GM13977 (cell line): Measurements from ENCODE around the gene CHCHD10.

Experiments
- DNase-seq: peaks from one replicate; pipeline ENCODE4 v3.0.0; 2012; ENCODE audit warnings: low spot score
- in situ Hi-C: fragments of 300-500 bp; cut with MboI; formaldehyde crosslinking; loops from one replicate; pipeline ENCODE4 v1.12.0; 2022; ENCODE audit warnings: low sequenced_read_pairs, low pct_unique_long_range_greater_than_20kb, mixed read lengths, inconsistent platforms; ENCODE audit not compliant: unreplicated experiment
- TF ChIP-seq, protein P1 (sequence below): IDR thresholded peaks from 2 replicates; pipeline ENCODE4 v1.5.1; 2012; ENCODE audit warnings: mild to moderate bottlenecking, control low read depth; ENCODE audit not compliant: insufficient read depth; ENCODE audit errors: extremely low read depth, missing control alignments

Gene CHCHD10

DNA sequence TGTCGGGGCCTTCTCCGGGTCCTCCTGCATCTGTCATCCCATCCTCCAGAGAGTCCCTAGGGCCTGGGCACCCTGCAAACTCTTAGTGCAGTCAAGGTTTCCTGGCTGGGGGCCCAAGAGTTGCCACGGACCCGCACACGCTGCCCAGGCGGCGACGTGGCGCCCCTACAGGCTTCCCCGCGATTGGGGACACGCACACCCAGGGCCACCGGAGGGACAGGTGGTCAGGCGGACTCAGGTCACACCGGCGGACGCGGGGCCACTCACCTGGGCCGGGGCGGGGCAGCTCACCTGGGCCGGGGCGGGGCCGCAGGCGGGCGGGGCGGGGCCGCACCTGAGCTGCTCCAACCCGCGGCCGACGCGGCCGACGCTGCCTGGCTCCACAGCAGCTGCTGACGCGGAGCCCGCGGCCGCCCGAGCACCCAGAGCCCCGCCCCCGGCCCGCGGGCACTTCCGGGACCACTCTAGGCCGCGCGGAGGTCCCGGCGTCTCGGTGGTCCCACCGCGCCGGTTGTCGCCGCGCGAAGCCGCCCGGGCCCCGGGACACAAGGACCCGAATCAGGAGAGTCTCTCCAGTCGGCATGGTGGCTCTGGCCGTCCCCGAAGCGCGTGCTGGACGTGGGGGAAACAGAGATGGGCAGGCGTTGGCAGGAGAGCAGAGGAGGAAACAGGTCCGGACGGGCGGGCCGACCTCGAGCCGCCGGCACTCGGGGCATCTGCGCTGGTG lies 16.9 kb downstream of the CHCHD10 start, which contains the start of gene ZNF70:
TSS of gene ZNF70 (minus strand) at position 399 of the 727 bp plus-strand sequence. CDS start 5,972 bp downstream, outside the sequence.
- in situ Hi-C loops = no loop called here
- peak; percentile 96 for DNase-seq
- TF ChIP-seq, protein P1, sequence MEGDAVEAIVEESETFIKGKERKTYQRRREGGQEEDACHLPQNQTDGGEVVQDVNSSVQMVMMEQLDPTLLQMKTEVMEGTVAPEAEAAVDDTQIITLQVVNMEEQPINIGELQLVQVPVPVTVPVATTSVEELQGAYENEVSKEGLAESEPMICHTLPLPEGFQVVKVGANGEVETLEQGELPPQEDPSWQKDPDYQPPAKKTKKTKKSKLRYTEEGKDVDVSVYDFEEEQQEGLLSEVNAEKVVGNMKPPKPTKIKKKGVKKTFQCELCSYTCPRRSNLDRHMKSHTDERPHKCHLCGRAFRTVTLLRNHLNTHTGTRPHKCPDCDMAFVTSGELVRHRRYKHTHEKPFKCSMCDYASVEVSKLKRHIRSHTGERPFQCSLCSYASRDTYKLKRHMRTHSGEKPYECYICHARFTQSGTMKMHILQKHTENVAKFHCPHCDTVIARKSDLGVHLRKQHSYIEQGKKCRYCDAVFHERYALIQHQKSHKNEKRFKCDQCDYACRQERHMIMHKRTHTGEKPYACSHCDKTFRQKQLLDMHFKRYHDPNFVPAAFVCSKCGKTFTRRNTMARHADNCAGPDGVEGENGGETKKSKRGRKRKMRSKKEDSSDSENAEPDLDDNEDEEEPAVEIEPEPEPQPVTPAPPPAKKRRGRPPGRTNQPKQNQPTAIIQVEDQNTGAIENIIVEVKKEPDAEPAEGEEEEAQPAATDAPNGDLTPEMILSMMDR = peak; percentile 34

DNA sequence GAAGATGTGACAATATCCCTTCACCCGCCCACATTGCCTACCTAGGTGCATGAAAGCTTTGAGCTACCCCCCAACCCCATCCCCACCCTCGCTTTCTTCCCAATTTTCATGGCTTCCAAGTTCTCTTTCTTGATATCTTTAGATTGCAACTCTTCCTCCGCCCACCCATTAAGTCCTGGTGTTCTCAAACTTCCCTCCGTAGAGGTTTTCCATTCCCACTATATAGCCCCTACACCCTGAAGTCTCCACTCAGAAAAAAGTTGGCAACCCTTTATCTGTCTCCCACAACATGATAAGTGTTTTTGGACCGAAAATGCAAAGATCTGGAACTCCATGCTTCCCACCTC lies 17.4 kb downstream of the CHCHD10 start:
- in situ Hi-C loops = no loop called here

DNA sequence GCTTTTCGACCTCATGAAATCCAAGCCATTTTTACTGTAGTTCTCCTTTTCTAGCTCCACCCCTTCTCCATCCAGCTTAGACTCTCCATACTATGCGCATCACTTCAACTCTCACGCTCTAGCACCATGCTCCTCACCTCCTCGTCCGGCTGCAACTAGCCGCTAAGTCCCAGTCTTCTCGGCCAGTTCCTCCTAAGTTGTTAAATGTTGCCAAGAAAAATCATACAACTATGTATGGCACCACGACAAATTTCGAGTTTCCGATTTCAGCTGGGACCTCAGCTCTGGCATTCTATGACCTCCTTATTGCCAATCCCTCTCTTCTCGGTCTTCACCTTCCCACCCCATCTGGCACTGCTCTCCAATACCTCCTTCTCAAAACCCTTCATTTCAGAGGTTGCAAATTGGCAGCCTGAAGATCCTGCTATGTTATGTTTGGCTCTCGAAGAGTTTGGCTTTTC lies 17.9 kb downstream of the CHCHD10 start:
- in situ Hi-C loops = no loop called here
- TF ChIP-seq, protein P1 = no peak
- peak; percentile 10 for DNase-seq

More for the DNA sequence above, 17.4 kb downstream of the CHCHD10 start:
- DNase-seq = no peak
- TF ChIP-seq, protein P1 = no peak

DNA sequence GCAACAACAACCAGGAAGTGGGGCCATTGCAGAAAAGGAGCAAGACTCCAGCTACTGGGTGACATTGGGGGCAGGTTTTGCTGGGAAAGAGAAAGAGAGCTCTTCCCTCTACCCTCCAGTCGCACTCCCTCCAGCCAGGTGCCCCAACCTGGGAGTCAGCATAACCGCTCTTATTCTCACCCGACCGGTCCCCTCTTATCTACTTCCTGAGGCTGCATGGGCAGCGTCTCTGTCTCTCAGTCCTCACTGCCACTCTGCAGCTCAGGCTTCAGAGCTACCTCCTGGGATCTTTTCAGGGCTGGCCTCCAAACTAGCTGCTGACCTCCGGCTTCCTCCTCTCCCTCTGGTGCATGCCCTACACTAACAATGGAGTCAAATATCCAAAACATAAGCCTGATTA lies 22.0 kb downstream of the CHCHD10 start:
- TF ChIP-seq, protein P1 = no peak
- no peak for DNase-seq
- in situ Hi-C loops = no loop called here

DNA sequence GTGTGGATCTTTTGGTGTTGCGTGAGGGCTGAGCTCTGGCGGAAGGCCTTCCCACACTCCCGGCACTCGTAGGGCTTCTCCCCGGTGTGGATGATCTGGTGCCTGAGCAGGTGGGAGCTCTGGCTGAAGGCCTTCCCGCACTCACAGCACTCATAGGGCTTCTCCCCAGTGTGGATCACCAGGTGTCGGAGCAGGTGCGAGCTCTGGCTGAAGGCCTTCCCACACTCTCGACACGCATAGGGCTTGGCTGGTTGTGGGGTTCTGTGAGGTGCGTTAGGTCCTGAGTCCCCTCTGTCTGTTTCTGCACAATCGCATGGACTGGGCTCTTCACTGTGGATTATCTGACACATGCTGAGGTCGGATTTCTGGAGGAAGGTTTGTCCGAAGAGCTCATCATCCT lies 23.3 kb downstream of the CHCHD10 start:
- in situ Hi-C loops = no loop called here
- TF ChIP-seq, protein P1 = no peak
- no peak for DNase-seq

DNA sequence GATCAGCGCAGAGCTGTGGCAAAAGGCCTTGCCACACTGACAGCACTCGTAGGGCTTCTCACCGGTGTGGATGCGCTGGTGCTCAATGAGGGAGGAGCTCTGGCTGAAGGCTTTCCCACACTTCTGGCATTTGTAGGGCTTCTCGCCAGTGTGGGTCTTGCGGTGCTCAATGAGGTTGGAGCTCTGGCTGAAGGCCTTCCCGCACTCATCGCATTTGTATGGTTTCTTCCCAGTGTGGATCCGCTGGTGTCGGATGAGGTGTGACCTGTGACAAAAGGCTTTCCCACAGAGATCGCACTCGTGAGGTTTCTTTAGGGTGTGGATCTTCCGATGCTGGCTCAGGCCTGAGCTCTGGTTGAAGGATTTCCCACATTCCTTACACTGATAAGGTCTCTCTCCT lies 23.8 kb downstream of the CHCHD10 start:
- TF ChIP-seq, protein P1 = no peak
- in situ Hi-C loops = no loop called here

DNA sequence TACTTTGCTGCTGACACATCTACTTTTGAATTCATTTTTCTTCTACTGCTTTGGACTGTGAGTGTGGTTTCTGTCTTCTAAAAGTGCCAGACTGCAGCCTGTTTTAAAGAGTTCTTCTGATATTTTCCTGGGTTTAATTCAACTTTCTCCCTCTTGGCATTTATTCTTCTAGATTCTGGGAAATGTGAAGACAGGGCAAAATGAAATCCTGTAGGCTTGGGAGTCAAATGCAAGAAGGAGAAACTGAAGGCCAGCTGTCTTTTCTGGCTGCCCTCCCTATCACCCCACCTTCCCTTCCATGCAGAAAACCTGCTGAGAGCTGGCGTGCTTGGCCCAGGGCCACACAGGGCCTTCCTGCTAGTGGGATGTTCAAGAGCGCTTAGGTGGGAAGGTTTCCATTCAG lies 24.5 kb downstream of the CHCHD10 start:
- no peak for DNase-seq
- in situ Hi-C loops = no loop called here
- TF ChIP-seq, protein P1 = no peak

More for the DNA sequence above, 23.8 kb downstream of the CHCHD10 start:
- DNase-seq = no peak
